ENCODE results near the gene RFXANK.
A peak's percentile ranks its signal among the peaks of the same experiment; 100 is the strongest.
"Not testable (repeated sequence)": the region's sequence is repeated elsewhere in the genome, so short reads cannot be mapped to it uniquely, and the experiment has no call there.

RFXANK gene

DNA sequence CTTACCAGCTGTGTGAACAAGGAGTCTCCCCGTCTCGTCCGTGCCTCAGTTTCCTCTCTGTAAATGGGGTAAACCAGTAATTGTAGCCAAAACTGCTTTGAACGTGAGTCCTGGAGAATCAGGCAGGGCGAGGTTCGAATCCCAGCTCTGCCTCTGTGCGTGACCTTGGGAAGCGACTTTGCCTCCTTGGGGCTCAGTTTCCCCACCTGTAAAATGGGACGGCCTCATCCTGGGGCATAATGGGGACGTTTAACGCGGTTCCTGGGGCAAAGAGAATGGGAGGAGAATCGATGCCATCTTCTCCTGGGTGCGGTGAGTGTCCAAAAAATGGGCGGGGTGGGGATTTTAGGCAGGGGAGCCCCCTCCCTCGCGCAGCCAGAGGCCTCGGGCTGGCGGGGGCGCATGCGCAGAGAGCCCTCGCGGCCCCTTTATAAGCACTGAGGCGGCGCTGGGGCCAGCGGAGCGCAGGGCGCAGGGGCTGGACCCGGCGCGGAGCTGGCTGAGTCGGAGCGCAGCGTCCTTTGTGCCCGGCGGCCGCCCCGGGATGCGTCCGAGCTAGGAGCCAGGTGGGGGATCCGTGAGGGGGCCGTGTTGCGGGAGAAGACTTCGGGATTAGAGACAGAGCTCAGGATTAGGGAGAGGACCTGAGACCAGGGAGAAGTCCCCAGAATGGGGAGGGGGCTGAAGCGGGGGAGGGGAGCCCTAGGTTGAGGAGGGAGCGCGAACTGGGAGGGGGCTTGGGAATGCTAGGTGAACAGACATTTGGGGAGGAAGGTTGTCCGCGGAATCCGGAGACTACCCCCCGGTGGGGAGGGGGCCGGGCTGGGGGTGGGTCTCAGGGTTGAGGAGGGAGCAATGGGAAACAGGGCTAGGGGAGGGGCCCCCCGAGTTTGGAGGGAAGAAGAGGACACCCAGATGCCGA is 19.7 kb downstream of the RFXANK start, which contains the start of gene NCAN:
NCAN (plus strand) TSS at position 460 of the 922 bp plus-strand sequence. CDS start 4,996 bp downstream, outside the sequence.
- H3K9me3 Mint-ChIP-seq: no peaks in the 10 kb centered on the region
- H3K4me3 Mint-ChIP-seq: no peak within 1 kb of the TSS
- no peak within 1 kb of the TSS for H3K27ac Mint-ChIP-seq
- H3K36me3 Mint-ChIP-seq (ENCODE audit: low read depth): no peaks in the 10 kb centered on the region
- H3K4me1 Mint-ChIP-seq (ENCODE audit: low read depth): peaks cover 11% of the 10 kb centered on the region
- peaks cover 45% of the 10 kb centered on the region for H3K27me3 Mint-ChIP-seq

DNA sequence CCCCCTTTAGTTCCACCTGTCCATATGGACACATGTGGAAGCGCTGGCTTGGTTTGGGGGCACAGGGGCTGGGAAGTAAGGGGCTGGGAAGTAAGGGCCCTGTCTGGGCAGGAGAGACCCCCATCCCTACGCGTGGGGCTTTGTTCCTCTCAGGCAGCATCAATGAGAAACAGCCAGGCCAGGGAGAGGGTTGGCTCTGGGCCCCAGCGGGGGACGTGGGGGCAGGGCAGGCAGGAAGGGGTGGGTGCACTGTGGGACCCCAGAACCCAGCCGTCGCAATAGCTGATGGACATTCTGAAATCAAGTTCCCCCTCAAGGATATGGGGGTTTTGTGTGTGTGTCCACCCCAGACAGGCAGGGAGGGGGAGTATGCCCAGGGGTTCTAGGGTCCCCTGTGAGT is 20.9 kb downstream of the RFXANK start:
- no peaks in the 10 kb centered on the region for H3K4me1 Mint-ChIP-seq (ENCODE audit: low read depth)
- H3K4me3 Mint-ChIP-seq: no peak overlapping the region
- no peaks in the 10 kb centered on the region for H3K36me3 Mint-ChIP-seq (ENCODE audit: low read depth)
- H3K27me3 Mint-ChIP-seq: peaks cover 44% of the 10 kb centered on the region
- no peaks in the 10 kb centered on the region for H3K9me3 Mint-ChIP-seq
- no peak overlapping the region for H3K27ac Mint-ChIP-seq

DNA sequence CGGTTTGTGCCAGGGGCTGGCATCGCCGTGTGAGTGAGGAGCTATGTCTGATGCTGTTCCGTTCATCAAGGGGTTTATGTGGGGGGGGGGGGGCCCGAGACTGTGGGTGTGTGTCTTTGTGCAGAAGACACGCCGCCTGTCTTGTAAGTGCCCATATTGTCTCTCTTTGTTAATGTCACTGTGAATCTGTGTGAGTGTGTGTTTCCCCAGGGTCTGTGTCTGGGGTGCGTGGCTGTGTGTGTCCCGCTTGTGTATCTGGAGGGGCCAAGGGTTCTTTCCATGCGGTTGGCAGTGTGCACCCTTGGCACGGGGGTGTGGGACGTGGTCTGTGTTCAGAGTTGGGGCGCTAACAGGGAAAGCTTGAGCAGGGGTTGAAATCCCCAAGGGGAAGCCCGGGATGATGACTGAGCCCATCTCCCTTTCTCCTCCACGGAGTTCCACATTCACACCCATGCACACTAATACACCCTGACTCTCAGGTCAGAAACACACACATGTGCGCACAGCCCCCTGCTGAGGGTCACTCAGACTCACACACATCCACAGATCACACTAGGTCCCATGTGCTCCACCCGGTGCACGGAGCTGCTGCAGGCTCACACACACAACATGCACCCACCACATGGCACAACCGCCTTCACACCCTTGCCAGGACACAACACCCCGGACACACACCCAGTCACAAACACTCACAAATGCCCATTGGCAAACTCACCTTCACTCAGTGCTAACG is 21.5 kb downstream of the RFXANK start:
- H3K27ac Mint-ChIP-seq: no peak overlapping the region
- no peaks in the 10 kb centered on the region for H3K36me3 Mint-ChIP-seq (ENCODE audit: low read depth)
- H3K9me3 Mint-ChIP-seq: no peaks in the 10 kb centered on the region
- H3K4me3 Mint-ChIP-seq: no peak overlapping the region
- H3K4me1 Mint-ChIP-seq (ENCODE audit: low read depth): no peaks in the 10 kb centered on the region
- H3K27me3 Mint-ChIP-seq: peaks cover 44% of the 10 kb centered on the region

DNA sequence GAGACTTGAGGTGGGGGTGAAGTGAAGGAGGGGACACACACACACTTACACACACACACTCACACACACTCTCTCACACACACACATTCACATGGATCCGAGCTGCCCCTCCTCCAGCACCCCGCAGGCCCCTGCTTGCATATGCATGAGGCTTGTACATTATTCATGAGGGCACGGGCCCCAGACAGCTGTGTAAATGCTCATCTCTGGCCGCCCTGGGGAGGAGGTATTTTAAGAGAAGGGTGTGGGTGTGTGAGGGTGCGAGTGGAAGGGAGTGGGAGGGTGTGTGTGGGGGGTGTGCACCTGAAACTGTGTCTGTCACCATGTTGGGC is 22.1 kb downstream of the RFXANK start:
- H3K4me1 Mint-ChIP-seq (ENCODE audit: low read depth): no peaks in the 10 kb centered on the region
- peaks cover 44% of the 10 kb centered on the region for H3K27me3 Mint-ChIP-seq
- H3K36me3 Mint-ChIP-seq (ENCODE audit: low read depth): no peaks in the 10 kb centered on the region
- H3K27ac Mint-ChIP-seq: no peak overlapping the region
- no peak overlapping the region for H3K4me3 Mint-ChIP-seq
- no peaks in the 10 kb centered on the region for H3K9me3 Mint-ChIP-seq

DNA sequence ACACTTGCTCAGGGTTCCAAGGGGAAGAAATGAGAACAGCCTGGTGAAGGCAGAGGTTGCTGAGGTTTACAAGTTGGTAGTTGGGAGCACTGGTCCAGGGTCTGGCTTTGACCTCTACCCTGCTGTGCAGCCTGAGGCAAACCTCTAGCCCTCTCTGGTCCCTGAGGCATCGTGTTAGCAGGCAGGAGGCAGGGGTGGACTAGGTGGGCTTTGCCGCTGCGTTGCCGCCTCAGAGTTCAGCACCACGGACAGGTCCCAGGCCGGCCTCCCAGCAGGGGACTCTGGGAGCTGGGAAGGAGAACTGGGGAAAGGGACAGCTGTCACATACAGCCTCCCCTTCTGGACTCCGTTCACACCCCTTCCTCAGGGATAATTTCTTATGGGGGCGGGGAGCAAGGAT is 22.8 kb downstream of the RFXANK start:
- H3K36me3 Mint-ChIP-seq (ENCODE audit: low read depth): no peaks in the 10 kb centered on the region
- peaks cover 44% of the 10 kb centered on the region for H3K27me3 Mint-ChIP-seq
- H3K27ac Mint-ChIP-seq: no peak overlapping the region
- no peaks in the 10 kb centered on the region for H3K9me3 Mint-ChIP-seq
- no peak overlapping the region for H3K4me3 Mint-ChIP-seq
- H3K4me1 Mint-ChIP-seq (ENCODE audit: low read depth): no peaks in the 10 kb centered on the region

- Mint-ChIP-seq H3K4me3 (no peak overlapping the region), H3K9me3 (no peaks in the 10 kb centered on the region), H3K27me3 (peaks cover 39% of the 10 kb centered on the region), H3K27ac (no peak overlapping the region), H3K4me1 (ENCODE audit: low read depth) (no peaks in the 10 kb centered on the region), H3K36me3 (ENCODE audit: low read depth) (no peaks in the 10 kb centered on the region)
These were observed 23.7 kb downstream of the RFXANK start for GRCh38 chr19:19215792-19216191.

DNA sequence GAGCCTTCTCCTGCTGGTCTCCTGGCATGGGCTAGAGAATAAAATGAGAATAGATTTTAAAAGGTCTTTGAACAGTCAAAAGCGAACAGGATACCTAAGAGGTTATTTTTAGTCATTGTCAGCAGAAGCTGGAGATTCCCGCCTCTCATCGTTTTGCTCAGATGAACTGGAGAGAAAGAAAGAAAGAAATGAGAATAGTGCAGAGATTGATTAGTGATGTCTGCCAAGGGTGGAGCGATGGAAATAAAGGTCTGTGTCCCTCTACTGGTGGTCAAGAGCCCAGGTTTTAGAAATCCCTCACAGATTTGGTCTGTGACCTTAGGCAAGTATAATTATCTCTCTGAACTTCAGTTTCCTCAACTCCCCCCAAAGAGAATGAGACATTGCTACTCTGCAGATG is 25.0 kb downstream of the RFXANK start:
- H3K4me1 Mint-ChIP-seq (ENCODE audit: low read depth): no peaks in the 10 kb centered on the region
- no peak overlapping the region for H3K4me3 Mint-ChIP-seq
- no peaks in the 10 kb centered on the region for H3K36me3 Mint-ChIP-seq (ENCODE audit: low read depth)
- H3K27me3 Mint-ChIP-seq: peaks cover 32% of the 10 kb centered on the region
- no peaks in the 10 kb centered on the region for H3K9me3 Mint-ChIP-seq
- no peak overlapping the region for H3K27ac Mint-ChIP-seq

DNA sequence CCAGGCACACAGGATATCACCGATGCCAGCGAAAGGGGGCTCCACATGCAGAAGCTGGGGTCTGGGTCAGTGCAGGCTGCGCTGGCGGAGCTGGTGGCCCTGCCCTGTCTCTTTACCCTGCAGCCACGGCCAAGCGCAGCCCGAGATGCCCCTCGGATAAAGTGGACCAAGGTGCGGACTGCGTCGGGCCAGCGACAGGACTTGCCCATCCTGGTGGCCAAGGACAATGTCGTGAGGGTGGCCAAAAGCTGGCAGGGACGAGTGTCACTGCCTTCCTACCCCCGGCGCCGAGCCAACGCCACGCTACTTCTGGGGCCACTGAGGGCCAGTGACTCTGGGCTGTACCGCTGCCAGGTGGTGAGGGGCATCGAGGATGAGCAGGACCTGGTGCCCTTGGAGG is 26.9 kb downstream of the RFXANK start:
- Mint-ChIP-seq H3K4me1 (ENCODE audit: low read depth) (no peaks in the 10 kb centered on the region), H3K9me3 (no peaks in the 10 kb centered on the region), H3K27ac (no peak overlapping the region), H3K36me3 (ENCODE audit: low read depth) (no peaks in the 10 kb centered on the region), H3K4me3 (no peak overlapping the region), H3K27me3 (peaks cover 25% of the 10 kb centered on the region)

GRCh38 chr19:19221000-19221399 is 28.9 kb downstream of the RFXANK start:
- not testable (repeated sequence) for H3K36me3 Mint-ChIP-seq (ENCODE audit: low read depth); H3K4me3 Mint-ChIP-seq

GRCh38 chr19:19223060-19223459 is 31.0 kb downstream of the RFXANK start:
- Mint-ChIP-seq H3K4me3 (no peak overlapping the region), H3K27ac (no peak overlapping the region), H3K4me1 (ENCODE audit: low read depth) (no peaks in the 10 kb centered on the region), H3K36me3 (ENCODE audit: low read depth) (no peaks in the 10 kb centered on the region), H3K27me3 (peaks cover 10% of the 10 kb centered on the region), H3K9me3 (no peaks in the 10 kb centered on the region)

More at GRCh38 chr19:19221000-19221399, 28.9 kb downstream of the RFXANK start:
- H3K4me1 Mint-ChIP-seq (ENCODE audit: low read depth); H3K9me3 Mint-ChIP-seq; H3K27ac Mint-ChIP-seq: not testable (repeated sequence)
- peaks cover 13% of the 10 kb centered on the region for H3K27me3 Mint-ChIP-seq

- H3K27me3 Mint-ChIP-seq: peaks cover 16% of the 10 kb centered on the region
- no peak overlapping the region for H3K4me3 Mint-ChIP-seq
- H3K9me3 Mint-ChIP-seq: no peaks in the 10 kb centered on the region
- no peak overlapping the region for H3K27ac Mint-ChIP-seq
- no peaks in the 10 kb centered on the region for H3K4me1 Mint-ChIP-seq (ENCODE audit: low read depth)
- no peaks in the 10 kb centered on the region for H3K36me3 Mint-ChIP-seq (ENCODE audit: low read depth)
These were observed 31.6 kb downstream of the RFXANK start for GRCh38 chr19:19223636-19224035.

DNA sequence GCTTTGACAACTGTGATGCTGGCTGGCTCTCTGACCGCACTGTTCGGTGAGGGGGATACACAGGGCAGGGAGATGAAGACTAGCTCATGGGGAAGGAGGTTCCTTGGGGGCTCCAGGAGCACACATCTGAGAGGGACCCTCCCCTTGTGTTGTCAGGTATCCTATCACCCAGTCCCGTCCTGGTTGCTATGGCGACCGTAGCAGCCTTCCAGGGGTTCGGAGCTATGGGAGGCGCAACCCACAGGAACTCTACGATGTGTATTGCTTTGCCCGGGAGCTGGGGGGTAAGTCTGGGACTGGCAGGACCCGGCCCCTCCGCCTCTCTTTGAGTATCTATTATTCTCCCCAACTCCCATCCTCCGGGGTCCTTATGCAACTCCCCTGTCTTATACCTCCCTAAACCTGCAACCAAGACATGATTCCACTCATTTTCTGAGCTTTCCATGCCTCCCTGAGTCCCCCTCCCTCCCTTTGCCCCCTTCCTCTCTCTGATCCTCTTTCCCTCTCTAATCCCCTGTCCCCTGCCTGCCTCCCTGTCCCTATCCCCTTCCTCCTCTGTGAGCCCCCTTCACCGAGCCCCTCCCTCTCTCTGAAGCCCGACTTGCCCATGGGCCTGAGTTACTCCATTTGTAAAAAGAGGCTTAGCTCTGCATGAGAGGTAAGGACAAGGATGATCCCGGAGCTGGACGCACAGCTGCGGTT is 32.2 kb downstream of the RFXANK start:
- Mint-ChIP-seq H3K27me3 (peaks cover 22% of the 10 kb centered on the region), H3K4me3 (peak overlapping the region; percentile 55), H3K36me3 (ENCODE audit: low read depth) (no peaks in the 10 kb centered on the region), H3K4me1 (ENCODE audit: low read depth) (no peaks in the 10 kb centered on the region), H3K27ac (no peak overlapping the region), H3K9me3 (no peaks in the 10 kb centered on the region)

- H3K27ac Mint-ChIP-seq: no peak overlapping the region
- H3K9me3 Mint-ChIP-seq: no peaks in the 10 kb centered on the region
- peaks cover 22% of the 10 kb centered on the region for H3K27me3 Mint-ChIP-seq
- H3K36me3 Mint-ChIP-seq (ENCODE audit: low read depth): no peaks in the 10 kb centered on the region
- peak overlapping the region; percentile 62 for H3K4me3 Mint-ChIP-seq
- no peaks in the 10 kb centered on the region for H3K4me1 Mint-ChIP-seq (ENCODE audit: low read depth)
These were observed 32.9 kb downstream of the RFXANK start for GRCh38 chr19:19224852-19225494.

DNA sequence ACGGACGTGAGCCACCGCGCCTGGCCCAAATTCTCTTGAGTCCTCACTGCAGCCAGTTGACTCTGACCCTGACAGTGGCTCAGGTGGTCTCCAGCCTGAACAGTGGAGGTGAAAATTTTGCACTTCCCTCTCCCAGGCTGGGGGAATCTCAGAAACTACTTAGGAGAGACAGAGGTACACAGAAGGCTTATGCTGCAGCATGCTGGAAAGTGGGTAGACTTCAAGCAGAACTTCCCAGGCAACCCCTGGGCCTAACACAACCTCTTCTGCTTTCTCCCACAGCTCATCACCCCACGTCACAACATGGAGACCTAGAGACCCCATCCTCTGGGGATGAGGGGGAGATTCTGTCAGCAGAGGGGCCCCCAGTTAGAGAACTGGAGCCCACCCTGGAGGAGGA is 34.1 kb downstream of the RFXANK start:
- no peak overlapping the region for H3K4me3 Mint-ChIP-seq
- H3K9me3 Mint-ChIP-seq: no peaks in the 10 kb centered on the region
- H3K4me1 Mint-ChIP-seq (ENCODE audit: low read depth): no peaks in the 10 kb centered on the region
- no peak overlapping the region for H3K27ac Mint-ChIP-seq
- H3K27me3 Mint-ChIP-seq: peaks cover 22% of the 10 kb centered on the region
- no peaks in the 10 kb centered on the region for H3K36me3 Mint-ChIP-seq (ENCODE audit: low read depth)

Data from stimulated activated naive CD8-positive, alpha-beta T cell treated with anti-CD3 and anti-CD28 coated beads, Interleukin-15, Interleukin-2, amounts not matched to agents 100 ng/mL and 50 ng/mL, for 24 hours (primary cell).